Bronchial epithelial cell (primary cell): ENCODE results near the gene FLT3. TPM values are rescaled to one million over a fixed set of nuclear protein-coding genes. Genes with fewer than 3 reads are reported as not detected.
"Not testable (repeated sequence)": the region's sequence is repeated elsewhere in the genome, so short reads cannot be mapped to it uniquely, and the experiment has no call there.

Source experiments
- DNase-seq: peaks from one replicate; pipeline ENCODE4 v3.0.0-alpha.2; 2010; ENCODE audit warnings: low read depth
- FAIRE-seq: peaks from 2 replicates; lab custom pipeline; 2011; peaks lifted over from hg19 to GRCh38; lab: Jason Lieb, UNC
- H3K27me3 ChIP-seq: 2 replicates; pipeline ENCODE4 v1.5.1; 2011; ENCODE audit warnings: low read length; ENCODE audit not compliant: control insufficient read depth, insufficient read depth
- H3K36me3 ChIP-seq: 2 replicates; pipeline ENCODE4 v1.5.1; 2011; ENCODE audit warnings: low read length; ENCODE audit not compliant: control insufficient read depth, insufficient read depth
- H3K4me3 ChIP-seq: 2 replicates; pipeline ENCODE4 v1.5.1; 2011; ENCODE audit warnings: mild to moderate bottlenecking, low read depth, low read length, control low read depth
- total RNA-seq: library from RNA; depleted of rRNA; stranded (reverse); fragments of >200 nt; gene quantifications from 2 replicates; pipeline ENCODE4 v1.2.1, GENCODE V29; 2014
- TF ChIP-seq, protein P1 (sequence below): IDR thresholded peaks from 2 replicates; pipeline ENCODE4 v1.5.1; 2011; ENCODE audit warnings: mild to moderate bottlenecking, moderate library complexity, low read length, control low read depth, inconsistent platforms; ENCODE audit not compliant: insufficient read depth, severe bottlenecking

The FLT3 gene
- total RNA-seq, 1 donor from 2014 or later, result not detected

DNA sequence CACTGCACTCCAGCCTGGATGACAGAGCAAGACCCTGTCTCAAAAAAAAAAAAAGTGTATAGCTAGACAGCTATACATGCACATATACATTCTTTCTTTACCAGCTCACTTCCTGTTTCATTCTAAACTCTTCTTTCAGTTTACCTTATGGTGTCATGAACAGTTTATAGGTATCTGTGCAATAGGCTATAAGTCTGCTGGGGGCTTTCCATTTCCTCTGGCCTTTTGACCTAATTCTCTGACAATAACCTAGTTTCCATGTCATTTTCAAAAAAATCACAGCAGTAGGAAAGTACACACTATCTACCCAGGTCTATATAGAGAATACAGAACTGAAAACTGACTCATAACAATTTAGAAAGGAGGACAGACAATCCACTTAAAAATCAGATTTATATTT lies 87.5 kb downstream of the FLT3 start:
- H3K36me3 ChIP-seq, result no peaks in the 10 kb centered on the region
- TF ChIP-seq, protein P1, sequence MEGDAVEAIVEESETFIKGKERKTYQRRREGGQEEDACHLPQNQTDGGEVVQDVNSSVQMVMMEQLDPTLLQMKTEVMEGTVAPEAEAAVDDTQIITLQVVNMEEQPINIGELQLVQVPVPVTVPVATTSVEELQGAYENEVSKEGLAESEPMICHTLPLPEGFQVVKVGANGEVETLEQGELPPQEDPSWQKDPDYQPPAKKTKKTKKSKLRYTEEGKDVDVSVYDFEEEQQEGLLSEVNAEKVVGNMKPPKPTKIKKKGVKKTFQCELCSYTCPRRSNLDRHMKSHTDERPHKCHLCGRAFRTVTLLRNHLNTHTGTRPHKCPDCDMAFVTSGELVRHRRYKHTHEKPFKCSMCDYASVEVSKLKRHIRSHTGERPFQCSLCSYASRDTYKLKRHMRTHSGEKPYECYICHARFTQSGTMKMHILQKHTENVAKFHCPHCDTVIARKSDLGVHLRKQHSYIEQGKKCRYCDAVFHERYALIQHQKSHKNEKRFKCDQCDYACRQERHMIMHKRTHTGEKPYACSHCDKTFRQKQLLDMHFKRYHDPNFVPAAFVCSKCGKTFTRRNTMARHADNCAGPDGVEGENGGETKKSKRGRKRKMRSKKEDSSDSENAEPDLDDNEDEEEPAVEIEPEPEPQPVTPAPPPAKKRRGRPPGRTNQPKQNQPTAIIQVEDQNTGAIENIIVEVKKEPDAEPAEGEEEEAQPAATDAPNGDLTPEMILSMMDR, result no peak
- no peak for FAIRE-seq
- DNase-seq, result peak; percentile 59
- H3K4me3 ChIP-seq, result no peak overlapping the region
- H3K27me3 ChIP-seq, result no peaks in the 10 kb centered on the region

DNA sequence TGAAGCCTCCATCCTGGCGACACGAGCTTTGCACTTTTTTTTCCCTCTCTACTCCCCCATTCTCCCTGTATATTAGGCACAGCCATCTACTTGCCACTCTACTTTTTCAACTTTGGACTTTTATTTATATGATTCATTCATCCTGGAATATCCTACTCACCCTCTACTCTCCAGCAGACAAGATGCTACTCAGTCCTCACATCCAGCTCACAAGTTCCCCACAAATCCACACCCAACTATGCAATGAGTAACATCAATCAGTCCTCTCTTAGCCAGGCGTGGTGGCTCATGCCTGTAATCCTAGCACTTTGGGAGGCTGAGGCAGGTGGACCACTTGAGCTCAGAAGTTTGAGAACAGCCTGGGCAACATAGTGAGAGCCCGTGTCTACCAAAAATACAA lies 88.0 kb downstream of the FLT3 start:
- H3K27me3 ChIP-seq, result no peaks in the 10 kb centered on the region
- TF ChIP-seq, protein P1, result no peak
- no peak overlapping the region for H3K4me3 ChIP-seq
- FAIRE-seq (no peak), DNase-seq (peak; percentile 47)
- no peaks in the 10 kb centered on the region for H3K36me3 ChIP-seq

DNA sequence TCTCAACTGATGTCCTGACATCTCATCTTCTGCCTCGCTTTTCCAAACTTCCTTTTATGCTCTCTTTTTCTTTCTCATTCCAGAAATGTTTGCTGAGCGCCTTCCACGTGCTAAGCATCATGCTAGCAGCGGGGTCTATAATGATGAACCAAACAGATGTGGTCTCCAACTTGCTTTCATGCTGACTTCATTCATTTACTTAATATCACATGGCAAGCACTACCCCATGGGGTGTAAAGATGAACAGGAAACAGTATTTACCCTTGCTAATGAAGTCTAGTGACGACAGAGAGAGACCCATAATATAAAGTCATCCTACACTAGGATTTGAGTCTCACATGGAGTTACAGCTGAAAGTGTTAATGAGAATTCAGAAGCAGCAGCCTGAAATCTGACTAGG lies 90.3 kb downstream of the FLT3 start:
- Histone ChIP-seq H3K27me3 (no peaks in the 10 kb centered on the region), H3K4me3 (no peak overlapping the region), H3K36me3 (no peaks in the 10 kb centered on the region)
- FAIRE-seq, result no peak
- TF ChIP-seq, protein P1, result no peak
- DNase-seq, result no peak

DNA sequence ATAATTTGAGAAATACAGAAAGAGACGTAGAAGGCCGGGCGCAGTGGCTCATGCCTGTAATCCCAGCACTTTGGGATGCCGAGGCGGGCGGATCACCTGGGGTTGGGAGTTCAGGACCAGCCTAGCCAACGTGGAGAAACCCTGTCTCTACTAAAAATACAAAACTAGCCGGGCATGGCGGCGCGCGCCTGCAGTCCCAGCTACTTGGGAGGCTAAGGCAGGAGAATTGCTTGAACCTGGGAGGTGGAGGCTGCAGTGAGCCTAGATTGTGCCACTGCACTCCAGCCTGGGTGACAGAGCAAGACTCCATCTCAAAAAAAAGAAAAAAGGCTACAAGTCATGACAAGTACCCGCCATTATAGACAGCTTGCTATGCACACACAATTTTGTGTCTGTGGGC lies 95.4 kb downstream of the FLT3 start:
- FAIRE-seq, DNase-seq, H3K36me3 ChIP-seq, H3K4me3 ChIP-seq, H3K27me3 ChIP-seq: not testable (repeated sequence)

DNA sequence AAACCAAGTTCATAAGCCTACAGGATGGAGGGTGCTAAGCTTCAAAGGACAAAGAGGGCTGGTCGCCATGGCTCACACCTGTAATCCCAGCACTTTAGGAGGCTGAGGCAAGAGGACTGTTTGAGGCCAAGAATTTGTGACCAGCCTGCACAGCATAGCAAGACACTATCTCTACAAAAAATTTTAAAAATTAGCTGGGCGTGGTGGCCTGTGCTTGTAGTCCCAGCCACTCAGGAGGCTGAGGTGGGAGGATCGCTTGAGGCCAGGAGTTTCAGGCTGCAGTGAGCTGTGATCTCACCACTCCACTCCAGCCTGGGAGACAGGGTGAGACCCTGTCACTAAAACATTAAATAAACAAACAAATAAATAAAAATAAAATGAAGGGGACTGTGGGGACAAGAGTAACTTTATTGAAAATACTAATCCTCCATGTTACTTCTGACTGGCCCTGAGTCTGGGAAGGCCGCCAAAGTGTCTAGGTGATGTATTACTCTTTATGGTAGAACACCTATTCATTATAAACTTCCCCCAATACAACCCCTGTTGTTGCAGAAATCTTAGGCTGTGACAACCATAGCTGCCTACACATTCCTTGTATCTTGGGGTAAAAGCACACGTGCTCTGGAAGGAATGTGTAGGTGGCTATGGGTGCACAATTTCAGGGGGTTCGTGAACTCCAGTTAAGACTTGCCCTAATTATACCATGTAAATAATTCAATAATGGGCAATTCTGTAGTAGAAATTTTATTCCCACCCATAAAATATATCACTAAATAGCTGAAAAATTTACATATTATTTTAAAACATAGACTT lies 97.3 kb downstream of the FLT3 start:
- no peak overlapping the region for H3K4me3 ChIP-seq
- H3K36me3 ChIP-seq, result no peaks in the 10 kb centered on the region
- H3K27me3 ChIP-seq, result no peaks in the 10 kb centered on the region
- TF ChIP-seq, protein P1, result no peak
- FAIRE-seq (no peak), DNase-seq (no peak)

DNA sequence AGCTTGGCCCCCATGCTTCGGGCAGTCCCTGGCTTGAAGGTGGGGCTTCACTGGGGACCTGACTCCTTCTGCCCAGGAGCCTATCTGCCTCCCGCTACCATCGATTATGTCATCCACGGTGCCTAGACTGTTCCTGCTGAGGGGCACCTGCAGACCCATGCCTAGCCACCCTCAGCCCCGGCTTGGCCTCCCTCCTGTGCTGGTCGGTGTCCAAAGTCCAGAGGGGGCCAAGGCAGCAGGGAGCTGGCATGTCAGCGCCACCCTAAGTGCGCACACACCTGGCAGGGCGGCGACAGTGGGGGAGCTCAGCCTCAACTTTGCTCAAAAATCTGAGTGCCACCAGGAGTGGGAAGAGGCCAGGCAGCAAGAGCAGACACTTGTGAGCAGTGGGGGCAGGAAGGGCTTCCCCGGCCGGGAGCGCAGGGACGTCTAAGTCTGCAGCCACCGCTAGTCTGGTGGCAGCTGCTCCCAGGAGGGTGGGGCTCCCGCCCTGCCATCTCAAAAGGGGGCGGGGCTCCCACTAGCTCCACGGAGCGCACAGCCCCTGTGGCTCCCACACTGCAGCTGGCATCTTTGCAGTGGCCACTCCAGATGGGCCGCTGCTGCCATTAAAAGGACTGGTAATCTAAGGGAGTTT lies 98.4 kb downstream of the FLT3 start:
- FAIRE-seq, result no peak
- DNase-seq, result no peak
- H3K36me3 ChIP-seq, result no peaks in the 10 kb centered on the region
- no peaks in the 10 kb centered on the region for H3K27me3 ChIP-seq
- H3K4me3 ChIP-seq, result no peak overlapping the region
- TF ChIP-seq, protein P1, result no peak
